ENCODE data around the gene NOD1.
A peak's percentile ranks its signal among the peaks of the same experiment; 100 is the strongest.

NOD1 gene

DNA sequence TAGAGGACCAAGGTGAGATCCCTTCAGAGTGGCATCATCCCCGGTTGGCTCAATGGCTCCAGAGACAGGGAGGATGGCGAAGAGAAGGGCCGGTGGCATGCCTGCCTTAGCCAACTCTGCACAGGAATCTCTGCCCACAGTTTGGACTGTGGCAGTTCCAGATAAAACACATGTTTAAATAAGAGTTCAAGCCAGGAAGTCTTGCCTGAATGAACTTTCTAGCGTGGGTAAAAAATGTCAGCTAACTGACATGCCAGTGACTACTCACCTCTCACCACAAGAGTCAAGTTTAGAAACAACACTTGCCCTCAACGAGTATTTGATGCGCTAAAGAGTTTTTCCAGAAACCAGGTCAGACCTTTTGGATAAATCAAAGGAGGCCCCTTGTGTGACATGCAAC lies 3.0 kb downstream of the NOD1 start:
- WGBS, 2 experiments (ENCODE audit: insufficient coverage in 2 of 2), result 88 to 98% methylated on average over 5 of the region's 6 CpGs
- Histone ChIP-seq H3K9me3 (ENCODE audit: control insufficient read depth, low read length) (no peaks in the 10 kb centered on the region), H3K4me3 (ENCODE audit: extremely low read depth, insufficient read depth, low read length, poor library complexity, severe bottlenecking) (no peak overlapping the region), H3K4me1 (ENCODE audit: control insufficient read depth, insufficient read depth, low read length, poor library complexity, severe bottlenecking) (peaks cover 22% of the 10 kb centered on the region), H3K36me3 (ENCODE audit: control insufficient read depth, insufficient read depth, low read length) (no peaks in the 10 kb centered on the region), H3K27ac (ENCODE audit: low read depth, low read length, severe bottlenecking) (no peak overlapping the region)

DNA sequence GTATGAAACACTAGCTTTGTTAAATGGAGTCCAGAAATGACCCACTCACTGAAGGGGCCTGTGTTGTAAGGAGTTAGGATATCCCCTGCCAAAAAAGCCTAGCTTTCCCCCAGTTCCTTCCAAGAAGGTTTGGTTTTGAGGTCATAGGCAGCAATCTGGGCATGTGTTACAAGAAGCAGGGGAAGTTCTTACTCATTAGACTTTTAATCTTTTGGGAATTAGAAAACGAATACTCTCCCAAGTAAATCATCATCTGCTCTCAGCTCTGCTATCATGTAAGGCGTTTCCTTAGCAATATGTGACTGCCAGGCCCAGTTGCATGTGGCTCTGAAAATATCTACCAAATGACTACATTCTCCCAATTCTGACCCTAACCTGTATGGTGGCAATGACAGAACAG lies 3.7 kb downstream of the NOD1 start:
- no peaks in the 10 kb centered on the region for H3K36me3 ChIP-seq (ENCODE audit: control insufficient read depth, insufficient read depth, low read length)
- no peaks in the 10 kb centered on the region for H3K9me3 ChIP-seq (ENCODE audit: control insufficient read depth, low read length)
- no peak overlapping the region for H3K4me3 ChIP-seq (ENCODE audit: extremely low read depth, insufficient read depth, low read length, poor library complexity, severe bottlenecking)
- 89 to 100% methylated on average over 1 to 2 of the region's 2 CpGs for WGBS, 2 experiments (ENCODE audit: insufficient coverage in 2 of 2)
- H3K27ac ChIP-seq (ENCODE audit: low read depth, low read length, severe bottlenecking), result no peak overlapping the region
- peaks cover 28% of the 10 kb centered on the region for H3K4me1 ChIP-seq (ENCODE audit: control insufficient read depth, insufficient read depth, low read length, poor library complexity, severe bottlenecking)

DNA sequence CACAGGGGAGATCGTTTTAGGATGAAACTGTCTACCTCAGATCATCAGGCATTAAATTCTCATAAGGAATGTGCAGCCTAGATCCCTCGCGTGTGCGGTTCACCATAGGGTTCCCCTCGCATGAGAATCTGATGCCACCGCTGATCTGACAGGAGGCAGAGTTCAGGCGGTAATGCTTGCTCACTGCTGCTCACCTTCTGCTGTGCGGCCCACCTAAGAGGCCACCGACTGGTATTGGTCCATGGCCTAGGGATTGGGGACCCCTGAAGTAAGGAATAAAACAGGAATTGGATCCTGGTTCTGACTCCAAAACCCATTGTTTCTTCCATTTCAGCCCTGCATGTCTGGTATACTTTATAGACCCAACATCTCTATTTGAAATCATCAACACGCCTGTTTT lies 4.1 kb downstream of the NOD1 start:
- H3K4me3 ChIP-seq (ENCODE audit: extremely low read depth, insufficient read depth, low read length, poor library complexity, severe bottlenecking), result no peak overlapping the region
- peaks cover 32% of the 10 kb centered on the region for H3K4me1 ChIP-seq (ENCODE audit: control insufficient read depth, insufficient read depth, low read length, poor library complexity, severe bottlenecking)
- no peaks in the 10 kb centered on the region for H3K9me3 ChIP-seq (ENCODE audit: control insufficient read depth, low read length)
- H3K27ac ChIP-seq (ENCODE audit: low read depth, low read length, severe bottlenecking), result no peak overlapping the region
- WGBS, 2 experiments (ENCODE audit: insufficient coverage in 2 of 2), result 96 to 98% methylated on average over 8 to 9 of the region's 10 CpGs
- H3K36me3 ChIP-seq (ENCODE audit: control insufficient read depth, insufficient read depth, low read length), result no peaks in the 10 kb centered on the region

DNA sequence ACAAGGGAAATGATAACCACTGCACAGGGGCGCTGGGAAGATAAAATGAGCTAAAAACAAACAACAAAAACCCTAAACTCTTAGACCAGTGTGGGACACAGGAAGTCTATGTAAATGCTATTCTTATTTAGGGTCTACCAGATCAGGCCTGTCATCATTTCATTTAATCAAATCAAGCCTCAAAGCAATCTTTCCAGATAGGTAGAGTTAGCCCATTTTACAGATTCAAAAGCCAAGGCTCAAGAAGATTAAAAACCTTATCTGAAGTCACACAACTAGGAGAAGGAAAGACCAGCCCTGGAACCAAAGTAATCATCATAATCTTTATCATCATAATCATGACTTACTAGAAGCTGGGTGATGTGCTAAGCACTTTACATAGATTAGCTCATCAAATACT lies 4.7 kb downstream of the NOD1 start:
- Histone ChIP-seq H3K9me3 (ENCODE audit: control insufficient read depth, low read length) (no peaks in the 10 kb centered on the region), H3K4me1 (ENCODE audit: control insufficient read depth, insufficient read depth, low read length, poor library complexity, severe bottlenecking) (peaks cover 38% of the 10 kb centered on the region), H3K27ac (ENCODE audit: low read depth, low read length, severe bottlenecking) (no peak overlapping the region), H3K36me3 (ENCODE audit: control insufficient read depth, insufficient read depth, low read length) (no peaks in the 10 kb centered on the region), H3K4me3 (ENCODE audit: extremely low read depth, insufficient read depth, low read length, poor library complexity, severe bottlenecking) (no peak overlapping the region)
- WGBS, 2 experiments (ENCODE audit: insufficient coverage in 2 of 2), result no CpG with 5 or more reads among the region's 1 CpG

DNA sequence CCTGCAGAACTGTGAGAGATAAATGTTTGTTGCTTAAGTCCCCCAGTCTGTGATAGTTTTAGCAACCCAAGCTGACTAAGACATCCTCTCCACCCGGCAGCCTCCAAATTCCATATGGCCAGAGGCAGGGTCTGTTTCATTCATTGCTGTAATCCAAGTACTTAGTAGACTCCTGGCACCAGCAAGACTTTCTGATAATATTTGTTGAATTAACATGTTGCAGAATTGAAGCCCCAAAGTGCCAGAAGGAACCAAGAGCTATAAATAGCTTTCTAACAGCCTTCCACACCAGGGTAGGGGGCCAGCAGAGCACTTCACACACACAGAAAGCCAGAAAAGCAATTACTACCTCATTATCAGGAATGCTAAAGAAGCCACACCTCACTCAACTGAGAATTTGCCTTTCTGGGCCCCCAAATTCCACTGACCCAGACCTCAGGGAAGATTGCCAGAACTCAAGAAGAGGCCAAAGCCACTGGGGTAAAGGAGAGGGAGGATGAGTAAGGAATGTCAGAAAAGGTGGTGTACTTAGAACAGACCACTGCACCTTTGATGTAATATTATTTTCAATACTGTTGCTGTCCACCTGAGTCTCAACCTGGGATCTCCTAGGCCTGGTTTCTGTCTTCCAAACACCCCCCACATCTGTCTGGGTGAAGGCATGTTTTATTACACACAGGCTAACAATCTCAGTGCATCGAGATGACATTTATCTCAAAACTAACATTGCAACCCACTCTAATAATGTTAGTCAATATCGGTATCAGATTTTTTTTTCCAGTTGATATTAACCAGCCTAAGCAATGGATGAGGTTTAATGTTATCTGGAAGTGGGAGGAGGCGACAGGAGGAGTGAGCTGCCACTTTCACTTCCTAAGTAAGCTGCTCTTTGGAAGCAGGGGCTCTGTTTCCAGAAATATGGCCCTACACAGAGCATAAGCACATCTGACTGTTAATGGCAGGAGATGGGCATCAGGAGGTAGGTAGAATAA lies 5.5 kb downstream of the NOD1 start:
- Histone ChIP-seq H3K4me1 (ENCODE audit: control insufficient read depth, insufficient read depth, low read length, poor library complexity, severe bottlenecking) (peaks cover 40% of the 10 kb centered on the region), H3K36me3 (ENCODE audit: control insufficient read depth, insufficient read depth, low read length) (no peaks in the 10 kb centered on the region), H3K9me3 (ENCODE audit: control insufficient read depth, low read length) (no peaks in the 10 kb centered on the region), H3K27ac (ENCODE audit: low read depth, low read length, severe bottlenecking) (peak overlapping the region; percentile 87), H3K4me3 (ENCODE audit: extremely low read depth, insufficient read depth, low read length, poor library complexity, severe bottlenecking) (no peak overlapping the region)
- WGBS, 2 experiments (ENCODE audit: insufficient coverage in 2 of 2), result 67 to 80% methylated on average over 1 of the region's 4 CpGs

DNA sequence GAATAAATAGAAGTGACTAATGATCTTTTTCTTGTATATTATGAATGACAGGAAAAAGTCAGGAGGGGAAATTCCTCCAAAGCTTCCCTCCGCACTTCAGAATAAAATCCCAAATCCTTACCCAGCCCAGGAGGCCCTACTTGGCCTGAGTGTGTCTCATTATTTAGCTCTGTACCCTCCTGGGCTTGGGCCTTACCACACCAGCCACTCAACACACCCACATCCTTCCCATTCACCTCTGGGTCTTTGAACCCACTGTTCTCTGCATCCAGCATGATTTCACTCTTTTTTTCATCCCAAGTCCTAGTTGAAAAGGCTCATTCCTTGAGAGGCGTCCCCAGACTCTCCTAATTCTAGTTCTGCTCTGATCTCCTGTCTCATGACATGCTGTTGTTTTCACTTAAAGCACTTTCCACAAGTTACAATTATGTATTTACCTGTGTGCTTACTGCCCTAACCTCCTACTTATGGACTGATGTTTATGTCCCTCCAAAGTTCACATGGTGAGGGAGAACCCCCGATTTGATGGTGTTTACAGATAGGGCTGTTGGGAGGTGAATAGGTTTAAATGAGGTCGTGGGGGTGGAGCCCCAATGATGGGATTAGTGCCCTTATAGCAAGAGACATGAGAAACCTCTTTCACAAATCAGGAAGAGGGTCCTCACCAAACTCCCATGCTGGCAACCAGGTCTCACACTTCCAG lies 6.4 kb downstream of the NOD1 start:
- Histone ChIP-seq H3K36me3 (ENCODE audit: control insufficient read depth, insufficient read depth, low read length) (no peaks in the 10 kb centered on the region), H3K27ac (ENCODE audit: low read depth, low read length, severe bottlenecking) (peak overlapping the region; percentile 87), H3K9me3 (ENCODE audit: control insufficient read depth, low read length) (no peaks in the 10 kb centered on the region), H3K4me3 (ENCODE audit: extremely low read depth, insufficient read depth, low read length, poor library complexity, severe bottlenecking) (no peak overlapping the region), H3K4me1 (ENCODE audit: control insufficient read depth, insufficient read depth, low read length, poor library complexity, severe bottlenecking) (peaks cover 38% of the 10 kb centered on the region)
- 63 to 76% methylated on average over 3 of the region's 4 CpGs for WGBS, 2 experiments (ENCODE audit: insufficient coverage in 2 of 2)

DNA sequence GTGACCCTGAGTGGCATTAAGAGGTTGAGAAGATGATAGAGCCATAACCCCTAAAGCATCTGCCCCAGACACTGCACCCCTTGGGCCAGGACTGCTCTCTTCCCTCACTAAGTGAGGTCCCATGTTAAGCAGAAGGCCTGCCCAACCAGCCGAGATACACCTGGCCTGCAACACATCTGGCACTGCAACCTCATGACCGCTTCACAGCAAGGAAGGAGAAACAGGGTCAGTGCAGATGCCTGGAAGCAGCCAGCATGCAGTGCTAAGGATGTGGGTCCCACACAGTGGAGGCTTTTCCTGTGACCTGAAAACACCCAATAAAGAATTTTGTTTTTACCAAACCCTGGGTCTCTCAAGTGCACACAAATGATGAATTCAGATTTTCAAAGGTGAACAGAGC lies 7.4 kb downstream of the NOD1 start:
- 96 to 100% methylated on average over 2 of the region's 2 CpGs for WGBS, 2 experiments (ENCODE audit: insufficient coverage in 2 of 2)
- H3K27ac ChIP-seq (ENCODE audit: low read depth, low read length, severe bottlenecking), result peak overlapping the region; percentile 73

DNA sequence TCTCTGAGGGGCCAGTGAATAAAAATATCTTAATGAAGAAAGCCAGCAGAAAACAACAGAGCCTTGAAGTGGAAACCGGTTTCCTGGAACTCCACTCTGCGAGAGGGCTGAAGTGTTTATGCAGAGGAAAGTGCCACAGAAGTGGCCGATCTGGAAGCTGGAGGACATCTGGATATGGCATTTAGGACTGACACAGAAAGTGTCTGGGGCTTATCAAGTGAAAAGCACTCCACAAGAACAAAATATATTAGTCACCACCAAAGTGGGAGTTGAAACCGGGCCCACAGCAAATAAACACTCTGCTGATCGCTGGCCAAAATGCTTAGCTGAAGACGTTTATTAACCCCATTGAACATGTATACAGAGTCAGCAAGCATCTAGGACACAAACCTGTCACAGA lies 7.8 kb downstream of the NOD1 start:
- no peaks in the 10 kb centered on the region for H3K36me3 ChIP-seq (ENCODE audit: control insufficient read depth, insufficient read depth, low read length)
- peak overlapping the region; percentile 73 for H3K27ac ChIP-seq (ENCODE audit: low read depth, low read length, severe bottlenecking)
- H3K4me1 ChIP-seq (ENCODE audit: control insufficient read depth, insufficient read depth, low read length, poor library complexity, severe bottlenecking), result peaks cover 35% of the 10 kb centered on the region
- H3K9me3 ChIP-seq (ENCODE audit: control insufficient read depth, low read length), result no peaks in the 10 kb centered on the region
- 49 to 74% methylated on average over 4 to 5 of the region's 6 CpGs for WGBS, 2 experiments (ENCODE audit: insufficient coverage in 2 of 2)
- H3K4me3 ChIP-seq (ENCODE audit: extremely low read depth, insufficient read depth, low read length, poor library complexity, severe bottlenecking), result no peak overlapping the region

More for the DNA sequence above, 7.4 kb downstream of the NOD1 start:
- no peak overlapping the region for H3K4me3 ChIP-seq (ENCODE audit: extremely low read depth, insufficient read depth, low read length, poor library complexity, severe bottlenecking)
- H3K9me3 ChIP-seq (ENCODE audit: control insufficient read depth, low read length), result no peaks in the 10 kb centered on the region
- H3K36me3 ChIP-seq (ENCODE audit: control insufficient read depth, insufficient read depth, low read length), result no peaks in the 10 kb centered on the region
- peaks cover 35% of the 10 kb centered on the region for H3K4me1 ChIP-seq (ENCODE audit: control insufficient read depth, insufficient read depth, low read length, poor library complexity, severe bottlenecking)

DNA sequence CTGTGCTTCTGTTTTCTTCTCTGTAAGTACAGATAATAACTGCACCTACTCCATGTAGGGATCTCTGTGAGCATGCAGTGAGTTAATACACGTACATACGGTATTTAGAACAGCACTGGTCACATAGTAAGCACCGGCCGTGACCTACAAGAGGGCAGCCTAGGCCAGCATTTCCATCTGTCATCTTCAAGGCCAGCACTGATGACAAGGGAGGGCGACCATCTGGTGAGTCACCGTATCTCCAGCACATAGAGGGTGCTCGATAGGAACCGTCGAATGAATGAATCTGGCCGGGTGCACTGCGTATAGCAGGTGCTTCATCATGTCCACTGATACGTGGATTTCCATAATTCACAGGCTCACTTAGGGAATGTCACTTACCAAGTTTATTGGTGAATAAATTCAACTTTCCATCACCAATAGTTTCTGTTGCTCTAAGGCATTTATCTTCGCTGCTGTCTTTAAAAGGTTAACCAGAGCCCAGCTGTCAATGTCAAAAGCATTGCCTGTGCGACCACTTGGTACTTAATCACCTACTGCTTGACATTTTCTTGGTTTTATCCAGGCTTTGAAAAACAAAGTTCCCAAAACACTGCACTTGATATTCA lies 8.3 kb downstream of the NOD1 start:
- WGBS, 2 experiments (ENCODE audit: insufficient coverage in 2 of 2), result 92% methylated on average over 14 of the region's 14 CpGs
- Histone ChIP-seq H3K36me3 (ENCODE audit: control insufficient read depth, insufficient read depth, low read length) (no peaks in the 10 kb centered on the region), H3K4me3 (ENCODE audit: extremely low read depth, insufficient read depth, low read length, poor library complexity, severe bottlenecking) (no peak overlapping the region), H3K4me1 (ENCODE audit: control insufficient read depth, insufficient read depth, low read length, poor library complexity, severe bottlenecking) (peaks cover 35% of the 10 kb centered on the region), H3K9me3 (ENCODE audit: control insufficient read depth, low read length) (no peaks in the 10 kb centered on the region), H3K27ac (ENCODE audit: low read depth, low read length, severe bottlenecking) (peak overlapping the region; percentile 73)

DNA sequence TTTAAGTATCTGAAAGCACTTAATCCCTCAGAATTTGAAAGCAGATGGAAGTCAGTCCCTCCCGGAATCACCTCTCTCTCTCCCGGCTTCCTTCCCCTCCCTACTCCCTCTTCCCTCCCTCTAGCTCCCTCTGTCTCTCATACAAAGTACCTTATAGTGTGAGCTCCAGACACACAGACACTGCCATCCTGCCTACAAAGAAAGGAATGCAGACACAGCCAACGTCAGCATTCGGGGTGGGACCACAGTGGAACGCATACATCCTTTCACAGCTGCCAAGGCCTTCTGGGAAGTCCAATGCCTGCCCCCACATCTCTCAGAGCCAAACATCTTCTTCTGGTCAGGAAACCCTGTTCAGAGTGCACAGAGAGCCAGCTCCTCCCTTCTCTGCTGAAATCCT lies 9.3 kb downstream of the NOD1 start:
- WGBS, 2 experiments (ENCODE audit: insufficient coverage in 2 of 2), result 4 to 9% methylated on average over 5 of the region's 5 CpGs
- H3K36me3 ChIP-seq (ENCODE audit: control insufficient read depth, insufficient read depth, low read length), result no peaks in the 10 kb centered on the region
- no peak overlapping the region for H3K4me3 ChIP-seq (ENCODE audit: extremely low read depth, insufficient read depth, low read length, poor library complexity, severe bottlenecking)
- H3K9me3 ChIP-seq (ENCODE audit: control insufficient read depth, low read length), result no peaks in the 10 kb centered on the region
- H3K27ac ChIP-seq (ENCODE audit: low read depth, low read length, severe bottlenecking), result peak overlapping the region; percentile 73
- H3K4me1 ChIP-seq (ENCODE audit: control insufficient read depth, insufficient read depth, low read length, poor library complexity, severe bottlenecking), result peaks cover 35% of the 10 kb centered on the region

Data from mesodermal cell (in vitro differentiated cells).